Measurements from ENCODE around the gene TMEM267. TPM values are rescaled to one million over a fixed set of nuclear protein-coding genes. Genes with fewer than 3 reads are reported as not detected.
"Not testable (repeated sequence)": the region's sequence is repeated elsewhere in the genome, so short reads cannot be mapped to it uniquely, and the experiment has no call there.

Gene TMEM267
- total RNA-seq, 1 experiment from 2014 or later = 6.0 TPM

DNA sequence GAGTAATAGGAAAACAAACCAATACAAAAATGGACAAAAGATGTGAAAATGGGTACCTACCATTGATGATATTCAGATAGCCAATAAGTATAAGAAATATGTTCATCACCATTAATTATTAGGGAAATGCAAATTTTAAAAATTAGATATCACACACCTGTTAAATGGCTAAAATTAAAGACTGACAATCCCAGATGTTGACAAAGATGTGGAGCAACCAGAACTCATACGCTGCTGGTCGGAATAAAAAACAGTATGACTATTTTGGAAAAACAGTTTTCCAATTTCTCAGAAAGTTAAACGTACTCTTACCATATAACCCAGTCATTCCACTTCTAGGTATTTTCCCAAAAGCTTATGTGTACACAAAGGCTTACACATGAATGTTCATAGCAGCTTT is 27.1 kb downstream of the TMEM267 start:
- CTCF ChIA-PET = no interaction called here
- Mint-ChIP-seq H3K27ac (no peak overlapping the region), H3K36me3 (peaks cover 37% of the 10 kb centered on the region), H3K4me3 (no peak overlapping the region), H3K4me1 (no peaks in the 10 kb centered on the region), H3K27me3 (ENCODE audit: low read depth) (no peaks in the 10 kb centered on the region), H3K9me3 (peaks cover 33% of the 10 kb centered on the region)
- no peak for DNase-seq (ENCODE audit: low spot score)
- TF ChIP-seq GRHL2 (CRISPR knock-in tag; IDR thresholded peaks at IDR 0.05; ENCODE audit: insufficient replicate concordance, severe bottlenecking) (no peak), ZNF138 (CRISPR knock-in tag; conservative IDR thresholded peaks at IDR 0.05) (no peak), RELA (CRISPR knock-in tag; IDR thresholded peaks at IDR 0.05; ENCODE audit: borderline replicate concordance) (no peak), FOXJ3 (CRISPR knock-in tag; IDR thresholded peaks at IDR 0.05; ENCODE audit: borderline replicate concordance) (no peak), NR2C2 (CRISPR knock-in tag; IDR thresholded peaks at IDR 0.05) (no peak), ESRRA (CRISPR knock-in tag; IDR thresholded peaks at IDR 0.05; ENCODE audit: borderline replicate concordance) (no peak), ZBTB21 (CRISPR knock-in tag; IDR thresholded peaks at IDR 0.05; ENCODE audit: borderline replicate concordance) (no peak), PRRX2 (CRISPR knock-in tag; IDR thresholded peaks at IDR 0.05) (no peak), CREB1 (CRISPR knock-in tag; IDR thresholded peaks at IDR 0.05) (no peak), OVOL2 (CRISPR knock-in tag; IDR thresholded peaks at IDR 0.05; ENCODE audit: borderline replicate concordance) (no peak)
- TF ChIP-seq, protein P1, sequence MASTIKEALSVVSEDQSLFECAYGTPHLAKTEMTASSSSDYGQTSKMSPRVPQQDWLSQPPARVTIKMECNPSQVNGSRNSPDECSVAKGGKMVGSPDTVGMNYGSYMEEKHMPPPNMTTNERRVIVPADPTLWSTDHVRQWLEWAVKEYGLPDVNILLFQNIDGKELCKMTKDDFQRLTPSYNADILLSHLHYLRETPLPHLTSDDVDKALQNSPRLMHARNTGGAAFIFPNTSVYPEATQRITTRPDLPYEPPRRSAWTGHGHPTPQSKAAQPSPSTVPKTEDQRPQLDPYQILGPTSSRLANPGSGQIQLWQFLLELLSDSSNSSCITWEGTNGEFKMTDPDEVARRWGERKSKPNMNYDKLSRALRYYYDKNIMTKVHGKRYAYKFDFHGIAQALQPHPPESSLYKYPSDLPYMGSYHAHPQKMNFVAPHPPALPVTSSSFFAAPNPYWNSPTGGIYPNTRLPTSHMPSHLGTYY (CRISPR knock-in tag; IDR thresholded peaks at IDR 0.05) = no peak
- TF ChIP-seq, protein P2, sequence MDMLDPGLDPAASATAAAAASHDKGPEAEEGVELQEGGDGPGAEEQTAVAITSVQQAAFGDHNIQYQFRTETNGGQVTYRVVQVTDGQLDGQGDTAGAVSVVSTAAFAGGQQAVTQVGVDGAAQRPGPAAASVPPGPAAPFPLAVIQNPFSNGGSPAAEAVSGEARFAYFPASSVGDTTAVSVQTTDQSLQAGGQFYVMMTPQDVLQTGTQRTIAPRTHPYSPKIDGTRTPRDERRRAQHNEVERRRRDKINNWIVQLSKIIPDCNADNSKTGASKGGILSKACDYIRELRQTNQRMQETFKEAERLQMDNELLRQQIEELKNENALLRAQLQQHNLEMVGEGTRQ (CRISPR knock-in tag; IDR thresholded peaks at IDR 0.05) = no peak
- POLR2A ChIA-PET = no interaction called here
- no peak for ATAC-seq

DNA sequence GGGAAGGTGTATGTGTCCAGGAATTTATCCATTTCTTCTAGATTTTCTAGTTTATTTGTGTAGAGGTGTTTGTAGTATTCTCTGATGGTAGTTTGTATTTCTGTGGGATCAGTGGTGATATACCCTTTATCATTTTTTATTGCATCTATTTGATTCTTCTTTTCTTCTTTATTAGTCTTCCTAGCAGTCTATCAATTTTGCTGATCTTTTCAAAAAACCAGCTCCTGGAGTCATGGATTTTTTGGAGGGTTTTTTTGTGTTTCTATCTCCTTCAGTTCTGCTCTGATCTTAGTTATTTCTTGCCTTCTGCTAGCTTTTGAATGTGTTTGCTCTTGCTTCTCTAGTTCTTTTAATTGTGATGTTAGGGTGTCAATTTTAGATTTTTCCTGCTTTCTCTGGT is 42.1 kb downstream of the TMEM267 start:
- Mint-ChIP-seq H3K27me3 (ENCODE audit: low read depth) (peaks cover 14% of the 10 kb centered on the region), H3K36me3 (peaks cover 45% of the 10 kb centered on the region), H3K9me3 (peaks cover 48% of the 10 kb centered on the region)
- DNase-seq (ENCODE audit: low spot score); H3K27ac Mint-ChIP-seq; CTCF ChIA-PET; H3K4me1 Mint-ChIP-seq; H3K4me3 Mint-ChIP-seq; POLR2A ChIA-PET; ATAC-seq: not testable (repeated sequence)

DNA sequence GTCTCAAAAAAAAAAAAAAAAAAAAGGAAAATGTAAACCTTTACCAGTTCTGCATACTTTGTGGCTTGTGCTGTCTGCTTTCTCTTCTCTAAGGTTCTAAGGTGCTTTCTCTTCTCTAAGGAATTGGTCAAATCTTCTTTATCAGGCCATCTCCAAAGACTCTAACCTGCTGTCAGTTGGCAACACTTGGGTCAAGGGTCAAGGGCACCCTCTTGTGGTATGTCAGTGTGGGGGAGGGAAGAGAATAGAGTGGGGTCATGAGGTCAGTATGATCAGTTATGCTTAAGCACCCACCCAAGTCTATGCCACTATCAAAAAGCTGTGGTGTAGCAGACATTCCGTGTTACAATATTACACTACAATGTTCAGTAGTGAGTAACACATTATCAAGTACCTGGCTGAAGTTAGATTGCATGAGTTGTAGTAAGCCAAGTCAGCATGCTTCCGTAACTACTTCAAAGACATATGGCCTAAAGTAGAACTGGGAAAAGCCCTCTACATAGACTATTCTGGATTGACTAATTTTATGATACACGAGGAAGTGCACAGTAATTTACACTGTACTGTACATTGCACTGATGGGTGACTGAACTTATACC is 46.5 kb downstream of the TMEM267 start:
- POLR2A ChIA-PET = no interaction called here
- H3K4me3 Mint-ChIP-seq = no peak overlapping the region
- TF ChIP-seq E2F1 (CRISPR knock-in tag; IDR thresholded peaks at IDR 0.05) = no peak
- TF ChIP-seq ZNF121 (CRISPR knock-in tag; IDR thresholded peaks at IDR 0.05) = no peak
- H3K27ac Mint-ChIP-seq = no peak overlapping the region
- H3K27me3 Mint-ChIP-seq (ENCODE audit: low read depth) = peaks cover 14% of the 10 kb centered on the region
- peaks cover 6% of the 10 kb centered on the region for H3K4me1 Mint-ChIP-seq
- peaks cover 26% of the 10 kb centered on the region for H3K9me3 Mint-ChIP-seq
- ATAC-seq = no peak; the same call in 1 of the 2 replicates
- CTCF ChIA-PET = interaction anchor here (0.7 kb wide), 2 partner anchors 44 to 46 kb away, joined by 3 read pairs; partner anchors contain the start of gene TMEM267
- H3K36me3 Mint-ChIP-seq = peaks cover 16% of the 10 kb centered on the region
- no peak for DNase-seq (ENCODE audit: low spot score)

- no peak overlapping the region for H3K4me3 Mint-ChIP-seq
- no peaks in the 10 kb centered on the region for H3K36me3 Mint-ChIP-seq
- TF ChIP-seq NR2C2 (CRISPR knock-in tag; IDR thresholded peaks at IDR 0.05) (no peak), GRHL2 (CRISPR knock-in tag; IDR thresholded peaks at IDR 0.05; ENCODE audit: insufficient replicate concordance, severe bottlenecking) (no peak), ZNF396 (CRISPR knock-in tag; IDR thresholded peaks at IDR 0.05; ENCODE audit: borderline replicate concordance) (no peak), SMAD4 (CRISPR knock-in tag; IDR thresholded peaks at IDR 0.05) (no peak), ZNF138 (CRISPR knock-in tag; conservative IDR thresholded peaks at IDR 0.05) (no peak)
- TF ChIP-seq, protein P3, sequence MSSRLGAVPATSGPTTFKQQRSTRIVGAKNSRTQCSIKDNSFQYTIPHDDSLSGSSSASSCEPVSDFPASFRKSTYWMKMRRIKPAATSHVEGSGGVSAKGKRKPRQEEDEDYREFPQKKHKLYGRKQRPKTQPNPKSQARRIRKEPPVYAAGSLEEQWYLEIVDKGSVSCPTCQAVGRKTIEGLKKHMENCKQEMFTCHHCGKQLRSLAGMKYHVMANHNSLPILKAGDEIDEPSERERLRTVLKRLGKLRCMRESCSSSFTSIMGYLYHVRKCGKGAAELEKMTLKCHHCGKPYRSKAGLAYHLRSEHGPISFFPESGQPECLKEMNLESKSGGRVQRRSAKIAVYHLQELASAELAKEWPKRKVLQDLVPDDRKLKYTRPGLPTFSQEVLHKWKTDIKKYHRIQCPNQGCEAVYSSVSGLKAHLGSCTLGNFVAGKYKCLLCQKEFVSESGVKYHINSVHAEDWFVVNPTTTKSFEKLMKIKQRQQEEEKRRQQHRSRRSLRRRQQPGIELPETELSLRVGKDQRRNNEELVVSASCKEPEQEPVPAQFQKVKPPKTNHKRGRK (CRISPR knock-in tag; IDR thresholded peaks at IDR 0.05; ENCODE audit: borderline replicate concordance) = no peak
- TF ChIP-seq, protein P4, sequence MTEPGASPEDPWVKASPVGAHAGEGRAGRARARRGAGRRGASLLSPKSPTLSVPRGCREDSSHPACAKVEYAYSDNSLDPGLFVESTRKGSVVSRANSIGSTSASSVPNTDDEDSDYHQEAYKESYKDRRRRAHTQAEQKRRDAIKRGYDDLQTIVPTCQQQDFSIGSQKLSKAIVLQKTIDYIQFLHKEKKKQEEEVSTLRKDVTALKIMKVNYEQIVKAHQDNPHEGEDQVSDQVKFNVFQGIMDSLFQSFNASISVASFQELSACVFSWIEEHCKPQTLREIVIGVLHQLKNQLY (CRISPR knock-in tag; IDR thresholded peaks at IDR 0.05) = no peak
- ChIA-PET CTCF (no interaction called here), POLR2A (no interaction called here)
- no peak overlapping the region for H3K27ac Mint-ChIP-seq
- no peak for DNase-seq (ENCODE audit: low spot score)
- H3K9me3 Mint-ChIP-seq = no peaks in the 10 kb centered on the region
- H3K27me3 Mint-ChIP-seq (ENCODE audit: low read depth) = no peaks in the 10 kb centered on the region
- peaks cover 6% of the 10 kb centered on the region for H3K4me1 Mint-ChIP-seq
- ATAC-seq = no peak
Measured at GRCh38 chr5:43433382-43433781, 50.3 kb downstream of the TMEM267 start.

Measured in WTC11 (cell line).